ENCODE results near the gene C9orf43.
"Not testable (repeated sequence)": the region's sequence is repeated elsewhere in the genome, so short reads cannot be mapped to it uniquely, and the experiment has no call there.

C9orf43 gene

GRCh38 chr9:113431191-113431590 is 20.6 kb downstream of the C9orf43 start:
- no peak for DNase-seq
- Histone ChIP-seq H3K27ac (ENCODE audit: low read length) (no peak overlapping the region), H3K27me3 (ENCODE audit: insufficient read depth, low read length, poor library complexity) (no peaks in the 10 kb centered on the region), H4K20me1 (ENCODE audit: insufficient read depth, low read length) (no peaks in the 10 kb centered on the region), H3K36me3 (ENCODE audit: insufficient read depth, low read length) (no peaks in the 10 kb centered on the region), H3K9ac (ENCODE audit: low read depth, low read length) (no peak overlapping the region), H3K4me3 (ENCODE audit: low read depth in 1 of 2, low read length in 2 of 2) (no peak overlapping the region), H3K79me2 (ENCODE audit: insufficient read depth, low read length) (no peaks in the 10 kb centered on the region), H2AFZ (ENCODE audit: low read depth, low read length) (no peak overlapping the region), H3K4me1 (ENCODE audit: insufficient read depth, low read length) (no peaks in the 10 kb centered on the region), H3K9me3 (ENCODE audit: insufficient read depth, low read length, severe bottlenecking) (no peaks in the 10 kb centered on the region), H3K4me2 (ENCODE audit: insufficient read depth, low read length) (no peak overlapping the region)
- no peak for ATAC-seq (ENCODE audit: insufficient read depth, low read depth)
- TF ChIP-seq CTCF (IDR thresholded peaks at IDR 0.05; ENCODE audit: borderline replicate concordance, extremely low read depth, low read length, poor library complexity, severe bottlenecking) (no peak), EZH2 (IDR thresholded peaks at IDR 0.05; ENCODE audit: borderline replicate concordance, low read depth, low read length, severe bottlenecking) (no peak)

DNA sequence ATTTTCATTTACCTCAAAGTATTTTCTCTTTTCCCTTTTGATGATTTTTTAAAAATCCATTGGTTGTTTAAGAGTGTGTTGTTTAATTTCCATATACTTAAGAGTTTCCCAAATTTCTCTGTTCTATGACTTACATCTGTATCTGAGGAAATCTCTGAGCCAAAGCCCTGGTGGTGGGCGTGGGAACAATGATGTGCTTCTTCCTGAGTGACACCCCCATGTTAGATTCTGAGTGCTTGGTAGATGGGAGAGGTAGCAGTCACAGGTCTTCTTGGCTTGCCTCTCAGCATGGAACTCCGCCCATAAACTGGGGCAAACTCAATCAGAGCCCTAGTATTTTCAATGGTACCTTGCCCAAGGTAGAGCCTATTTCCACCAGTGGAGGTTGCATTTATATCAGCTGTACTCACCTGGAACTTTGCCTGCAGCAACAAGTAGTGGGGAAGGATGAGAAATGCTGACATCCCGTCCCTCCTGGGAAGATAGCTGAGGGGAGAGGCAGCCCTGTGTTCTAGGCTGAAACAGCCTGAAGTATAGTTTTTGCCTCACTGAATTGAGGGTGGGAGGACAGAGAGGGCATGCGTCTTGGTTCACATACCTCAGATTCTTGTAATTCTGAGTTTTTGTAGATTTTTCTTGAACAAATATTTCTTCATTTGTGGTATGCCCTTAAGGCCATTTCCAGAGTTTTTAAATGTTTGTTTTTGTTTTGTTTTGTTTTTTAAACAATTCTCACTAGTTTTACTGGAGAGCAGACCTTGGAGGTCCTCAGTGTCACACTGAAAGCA is 26.4 kb downstream of the C9orf43 start:
- no peaks in the 10 kb centered on the region for H4K20me1 ChIP-seq (ENCODE audit: insufficient read depth, low read length)
- no peaks in the 10 kb centered on the region for H3K36me3 ChIP-seq (ENCODE audit: insufficient read depth, low read length)
- H3K79me2 ChIP-seq (ENCODE audit: insufficient read depth, low read length) = no peaks in the 10 kb centered on the region
- H3K27ac ChIP-seq (ENCODE audit: low read length) = no peak overlapping the region
- no peaks in the 10 kb centered on the region for H3K4me1 ChIP-seq (ENCODE audit: insufficient read depth, low read length)
- H3K4me3 ChIP-seq (ENCODE audit: low read depth in 1 of 2, low read length in 2 of 2) = no peak overlapping the region
- no peak overlapping the region for H3K9ac ChIP-seq (ENCODE audit: low read depth, low read length)
- no peak overlapping the region for H2AFZ ChIP-seq (ENCODE audit: low read depth, low read length)
- H3K27me3 ChIP-seq (ENCODE audit: insufficient read depth, low read length, poor library complexity) = no peaks in the 10 kb centered on the region
- DNase-seq (no peak), ATAC-seq (ENCODE audit: insufficient read depth, low read depth) (no peak)
- TF ChIP-seq CTCF (IDR thresholded peaks at IDR 0.05; ENCODE audit: borderline replicate concordance, extremely low read depth, low read length, poor library complexity, severe bottlenecking) (no peak), EZH2 (IDR thresholded peaks at IDR 0.05; ENCODE audit: borderline replicate concordance, low read depth, low read length, severe bottlenecking) (no peak)
- H3K4me2 ChIP-seq (ENCODE audit: insufficient read depth, low read length) = no peak overlapping the region
- no peaks in the 10 kb centered on the region for H3K9me3 ChIP-seq (ENCODE audit: insufficient read depth, low read length, severe bottlenecking)

DNA sequence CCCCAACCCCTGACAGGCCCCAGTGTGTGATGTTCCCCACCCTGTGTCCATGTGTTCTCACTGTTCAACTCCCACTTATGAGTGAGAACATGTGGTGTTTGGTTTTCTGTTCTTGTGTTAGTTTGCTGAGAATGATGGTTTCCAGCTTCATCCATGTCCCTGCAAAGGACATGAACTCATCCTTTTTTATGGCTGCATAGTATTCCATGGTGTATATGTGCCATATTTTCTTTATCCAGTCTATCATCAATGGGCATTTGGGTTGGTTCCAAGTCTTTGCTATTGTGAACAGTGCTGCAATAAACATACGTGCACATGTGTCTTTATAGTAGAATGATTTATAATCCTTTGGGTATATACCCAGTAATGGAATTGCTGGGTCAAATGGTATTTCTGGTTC is 27.2 kb downstream of the C9orf43 start:
- H3K4me2 ChIP-seq (ENCODE audit: insufficient read depth, low read length); H3K9me3 ChIP-seq (ENCODE audit: insufficient read depth, low read length, severe bottlenecking); H2AFZ ChIP-seq (ENCODE audit: low read depth, low read length); H3K79me2 ChIP-seq (ENCODE audit: insufficient read depth, low read length); ATAC-seq (ENCODE audit: insufficient read depth, low read depth); H4K20me1 ChIP-seq (ENCODE audit: insufficient read depth, low read length); DNase-seq; H3K27ac ChIP-seq (ENCODE audit: low read length); H3K27me3 ChIP-seq (ENCODE audit: insufficient read depth, low read length, poor library complexity); H3K4me3 ChIP-seq (ENCODE audit: low read depth in 1 of 2, low read length in 2 of 2); H3K9ac ChIP-seq (ENCODE audit: low read depth, low read length); H3K36me3 ChIP-seq (ENCODE audit: insufficient read depth, low read length); H3K4me1 ChIP-seq (ENCODE audit: insufficient read depth, low read length): not testable (repeated sequence)

DNA sequence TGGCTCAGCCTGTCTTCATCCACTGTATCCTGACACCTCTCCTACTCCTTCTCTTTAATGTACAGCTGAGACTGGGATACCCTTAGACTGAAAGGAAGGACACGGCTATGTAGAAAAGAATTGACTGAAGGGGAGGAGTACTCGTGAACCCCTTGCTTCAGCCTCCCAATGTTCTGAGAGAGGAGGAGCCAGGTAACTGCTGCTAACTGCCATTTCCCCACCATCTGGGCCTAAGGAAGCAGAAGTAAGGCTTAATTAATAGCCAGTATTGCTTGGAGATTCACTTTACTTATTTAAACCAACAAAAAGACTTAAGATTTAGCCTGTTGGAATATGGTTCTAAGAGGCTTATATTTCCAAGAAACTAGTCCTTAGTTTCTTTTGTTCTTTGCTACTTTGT is 34.2 kb downstream of the C9orf43 start:
- no peak for DNase-seq
- Histone ChIP-seq H3K27ac (ENCODE audit: low read length) (no peak overlapping the region), H3K9me3 (ENCODE audit: insufficient read depth, low read length, severe bottlenecking) (no peaks in the 10 kb centered on the region)

More for the DNA sequence above, 34.2 kb downstream of the C9orf43 start:
- no peak overlapping the region for H2AFZ ChIP-seq (ENCODE audit: low read depth, low read length)
- H3K4me3 ChIP-seq (ENCODE audit: low read depth in 1 of 2, low read length in 2 of 2) = no peak overlapping the region
- no peaks in the 10 kb centered on the region for H3K79me2 ChIP-seq (ENCODE audit: insufficient read depth, low read length)
- ATAC-seq (ENCODE audit: insufficient read depth, low read depth) = no peak
- no peak overlapping the region for H3K9ac ChIP-seq (ENCODE audit: low read depth, low read length)
- no peak for TF ChIP-seq CTCF (IDR thresholded peaks at IDR 0.05; ENCODE audit: borderline replicate concordance, extremely low read depth, low read length, poor library complexity, severe bottlenecking)
- no peak for TF ChIP-seq EZH2 (IDR thresholded peaks at IDR 0.05; ENCODE audit: borderline replicate concordance, low read depth, low read length, severe bottlenecking)
- no peaks in the 10 kb centered on the region for H3K36me3 ChIP-seq (ENCODE audit: insufficient read depth, low read length)
- H3K4me1 ChIP-seq (ENCODE audit: insufficient read depth, low read length) = no peaks in the 10 kb centered on the region
- no peaks in the 10 kb centered on the region for H3K27me3 ChIP-seq (ENCODE audit: insufficient read depth, low read length, poor library complexity)
- H4K20me1 ChIP-seq (ENCODE audit: insufficient read depth, low read length) = no peaks in the 10 kb centered on the region
- no peak overlapping the region for H3K4me2 ChIP-seq (ENCODE audit: insufficient read depth, low read length)

All from DND-41 (cell line).